ENCODE results near the gene GPR148.
"Not testable (repeated sequence)": the region's sequence is repeated elsewhere in the genome, so short reads cannot be mapped to it uniquely, and the experiment has no call there.

Gene GPR148, protein sequence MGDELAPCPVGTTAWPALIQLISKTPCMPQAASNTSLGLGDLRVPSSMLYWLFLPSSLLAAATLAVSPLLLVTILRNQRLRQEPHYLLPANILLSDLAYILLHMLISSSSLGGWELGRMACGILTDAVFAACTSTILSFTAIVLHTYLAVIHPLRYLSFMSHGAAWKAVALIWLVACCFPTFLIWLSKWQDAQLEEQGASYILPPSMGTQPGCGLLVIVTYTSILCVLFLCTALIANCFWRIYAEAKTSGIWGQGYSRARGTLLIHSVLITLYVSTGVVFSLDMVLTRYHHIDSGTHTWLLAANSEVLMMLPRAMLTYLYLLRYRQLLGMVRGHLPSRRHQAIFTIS

DNA sequence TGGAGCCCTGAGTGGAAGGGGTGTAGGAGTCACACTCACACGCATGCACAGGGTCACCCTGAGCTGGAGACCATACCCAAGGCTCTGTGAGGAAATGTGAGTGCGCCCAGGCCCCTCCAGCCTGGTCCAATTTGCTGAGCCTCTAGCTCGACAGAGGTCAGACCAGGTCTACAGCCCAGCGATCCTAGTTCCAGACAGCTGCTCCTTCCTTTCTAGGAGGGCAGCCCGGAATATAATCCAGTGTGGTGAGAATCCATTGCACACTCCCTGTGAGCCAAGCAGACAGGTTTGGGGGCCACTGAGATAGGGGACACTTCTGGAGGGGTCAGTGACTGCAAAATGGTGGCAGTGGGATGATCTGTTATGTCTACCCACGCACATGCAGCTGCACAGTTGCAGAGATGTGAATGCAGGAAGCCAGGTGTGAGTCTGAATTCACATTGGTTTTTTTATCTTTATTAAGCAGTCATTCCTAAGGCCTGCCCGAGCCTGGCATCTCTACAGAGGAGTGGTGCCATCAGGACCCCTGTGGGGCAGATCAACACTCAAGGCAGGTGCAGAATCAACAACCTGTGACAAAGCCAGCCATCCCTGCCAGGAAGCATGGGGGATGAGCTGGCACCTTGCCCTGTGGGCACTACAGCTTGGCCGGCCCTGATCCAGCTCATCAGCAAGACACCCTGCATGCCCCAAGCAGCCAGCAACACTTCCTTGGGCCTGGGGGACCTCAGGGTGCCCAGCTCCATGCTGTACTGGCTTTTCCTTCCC, at the start of gene GPR148:
Gene GPR148, plus strand, starts transcription at position 522 of the 768 bp plus-strand sequence. Its CDS starts 82 bp downstream, at position 604.
- DNase-seq: no peak

DNA sequence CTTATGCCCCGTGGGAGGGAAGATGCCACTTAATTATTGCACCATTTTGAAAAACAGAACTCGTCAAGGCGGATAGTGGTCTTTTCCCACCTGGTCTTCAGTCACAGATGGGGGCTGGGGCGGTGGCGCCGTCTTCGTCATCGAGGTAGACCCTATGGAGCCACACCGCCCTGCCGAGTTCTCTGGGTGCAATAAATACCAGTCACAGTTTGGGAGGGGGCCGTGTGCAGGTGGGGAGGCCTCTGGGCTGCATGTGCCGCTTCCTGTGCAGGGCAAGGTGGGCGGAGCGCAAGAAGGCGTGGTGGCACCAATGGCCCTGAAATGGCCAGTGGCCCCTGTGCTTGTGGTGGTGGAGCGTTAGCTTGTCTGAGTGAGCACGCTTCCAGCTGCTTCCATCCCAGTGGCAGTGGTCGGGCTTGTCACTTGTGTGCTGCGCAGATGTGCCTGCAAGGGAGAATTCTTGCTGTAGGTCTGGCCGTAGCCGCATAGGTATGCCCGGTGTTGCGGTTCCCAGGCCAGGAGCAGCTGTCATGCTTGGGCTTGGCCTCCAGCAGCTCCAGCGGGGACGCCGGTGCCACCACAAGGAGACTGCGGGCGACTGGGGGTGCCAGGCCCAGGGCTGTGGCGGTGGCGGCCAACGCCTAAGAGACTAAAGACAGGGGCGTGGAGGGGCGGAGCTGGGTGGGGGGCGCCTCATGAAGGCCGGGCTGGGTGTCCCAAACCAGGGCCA, 36.7 kb upstream of the GPR148 start:
- not testable (repeated sequence) for DNase-seq

DNA sequence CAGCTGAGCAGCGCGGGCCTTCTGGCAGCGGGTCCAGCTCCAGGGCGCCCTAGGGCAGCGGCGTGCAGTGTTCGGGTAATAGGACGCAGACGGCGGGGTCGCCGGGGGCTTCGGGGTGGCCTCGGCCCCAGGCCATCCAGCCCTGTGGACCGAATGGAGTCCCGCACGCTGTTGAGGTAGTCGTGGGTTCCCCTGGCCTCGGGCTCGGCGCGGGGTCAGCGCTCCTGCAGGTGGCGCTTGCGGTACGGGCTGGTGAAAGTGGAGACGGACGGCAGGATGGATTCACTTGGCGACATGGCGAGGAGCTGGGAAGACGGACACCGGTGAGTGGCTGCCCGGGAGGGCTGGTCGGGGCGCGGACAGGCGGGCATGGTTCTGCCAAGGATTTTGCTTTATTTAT, 35.4 kb upstream of the GPR148 start:
- not testable (repeated sequence) for DNase-seq

DNA sequence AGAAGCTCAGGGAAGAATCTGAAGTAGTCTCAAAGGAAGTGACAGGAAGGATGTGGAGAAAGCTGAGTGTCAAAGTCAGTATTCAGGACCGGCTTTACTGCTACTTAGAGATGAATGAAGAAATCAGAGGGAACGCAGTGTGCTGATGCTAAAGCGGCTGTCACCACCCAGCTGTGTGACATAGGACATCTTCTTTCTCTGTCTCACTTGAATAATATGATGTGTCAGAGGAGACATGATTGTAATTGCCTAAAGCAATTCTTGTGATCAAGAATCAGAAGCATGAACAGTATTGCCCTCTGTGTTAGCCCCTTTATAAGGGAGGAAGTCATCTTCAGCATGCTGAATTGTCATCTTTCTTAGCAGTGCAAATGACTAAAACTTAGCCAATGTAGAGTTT, 25.6 kb upstream of the GPR148 start:
- not testable (repeated sequence) for DNase-seq

DNA sequence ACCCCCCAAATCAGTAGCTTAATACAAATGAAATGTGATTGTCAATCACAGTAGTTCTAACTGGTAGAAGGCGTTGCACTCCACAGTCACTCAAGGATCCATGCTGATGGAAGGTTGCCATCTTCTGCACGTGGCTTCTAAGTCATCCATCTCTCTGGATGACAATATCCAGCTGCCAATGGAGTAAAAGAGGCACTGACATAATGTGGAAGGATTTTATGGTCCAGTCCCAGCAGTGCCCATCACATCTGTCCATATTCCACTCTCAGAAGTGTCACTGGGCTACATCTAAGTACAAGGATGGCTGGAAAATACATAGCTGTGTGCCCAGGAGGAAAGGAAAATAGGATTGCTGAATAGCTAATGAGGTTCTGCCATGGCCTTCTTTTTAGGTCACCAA, 14.1 kb upstream of the GPR148 start:
- DNase-seq: not testable (repeated sequence)

DNA sequence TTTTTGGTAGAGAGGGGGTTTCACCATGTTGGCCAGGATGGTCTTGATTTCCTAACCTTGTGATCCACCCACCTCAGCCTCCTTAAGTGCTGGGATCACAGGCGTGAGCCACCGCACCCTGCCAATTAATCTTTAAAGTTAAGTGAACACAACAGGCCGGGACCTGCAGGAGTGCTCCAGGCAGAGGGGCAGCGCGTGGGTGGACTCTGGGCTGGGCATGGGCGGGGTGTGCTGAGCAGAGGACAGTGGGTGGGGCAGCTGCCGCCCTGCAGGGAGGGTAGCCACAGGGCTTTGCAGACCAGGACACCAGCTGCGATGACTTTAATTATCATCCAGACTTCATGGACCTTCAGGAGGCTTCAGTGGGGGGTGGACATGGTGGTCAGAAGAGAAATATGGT, 8.8 kb upstream of the GPR148 start:
- DNase-seq: no peak

DNA sequence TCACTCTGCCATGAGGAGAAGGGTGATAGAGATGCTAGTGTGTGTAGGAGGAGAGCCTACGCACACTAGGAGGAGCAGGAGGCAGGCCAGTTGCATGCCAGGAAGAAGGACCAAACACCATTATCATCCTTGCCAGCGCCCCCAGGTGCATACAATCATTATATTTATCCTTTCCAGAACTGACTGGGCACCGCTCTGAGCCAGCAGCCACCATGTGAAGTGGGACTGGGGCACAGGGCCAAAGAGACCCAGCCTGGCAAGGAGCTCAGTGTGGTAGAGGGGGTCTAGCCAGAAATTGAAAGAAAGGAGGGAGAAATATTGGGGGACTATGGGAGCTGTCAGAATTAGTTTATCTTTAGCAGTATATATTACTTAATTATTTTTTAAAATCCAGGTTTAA, 8.3 kb upstream of the GPR148 start:
- no peak for DNase-seq

DNA sequence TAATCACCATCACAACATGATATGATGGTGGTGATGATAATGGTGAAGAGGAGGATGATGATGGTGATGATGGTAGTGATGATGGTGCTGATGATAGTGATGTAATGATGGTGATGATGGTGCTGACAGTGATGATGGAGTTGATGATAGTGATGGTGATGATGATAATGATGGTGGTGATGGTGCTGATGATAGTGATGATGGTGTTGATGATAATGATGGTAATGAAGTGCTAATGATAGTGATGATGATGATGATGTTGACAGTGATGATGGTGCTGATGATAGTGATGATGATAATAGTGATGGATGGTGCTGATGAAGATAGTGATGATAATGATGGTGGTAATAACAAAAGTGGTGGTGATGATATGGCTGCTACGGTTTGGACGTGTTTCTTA, 4.4 kb upstream of the GPR148 start:
- DNase-seq: no peak

DNA sequence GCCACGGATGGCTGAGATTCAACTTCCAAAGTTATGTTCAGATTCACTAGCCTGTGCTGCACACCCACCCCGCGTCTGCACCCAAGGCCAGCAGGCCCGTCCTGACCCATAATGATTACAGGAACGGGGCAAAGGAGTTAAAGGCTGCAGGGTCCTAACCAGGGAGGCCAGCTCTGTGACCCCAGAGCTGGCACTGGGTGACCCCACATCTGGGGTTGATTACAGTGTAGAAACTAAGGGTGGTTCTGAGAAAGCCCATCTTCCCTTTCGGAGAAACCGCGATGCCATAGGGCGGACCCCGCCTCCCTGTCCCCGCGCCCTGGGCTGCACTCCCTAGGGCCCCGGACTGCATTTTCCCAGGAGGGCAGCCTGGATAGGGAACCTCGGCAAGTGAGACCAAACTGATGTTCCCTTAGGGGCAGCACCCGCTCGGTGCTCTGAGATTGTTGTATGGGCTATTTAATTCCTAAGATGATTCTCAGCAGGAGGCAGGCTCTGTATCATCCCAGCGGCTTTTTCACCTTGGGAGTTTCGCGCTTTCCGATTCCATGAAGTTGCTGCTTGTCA, 2.2 kb upstream of the GPR148 start:
- no peak for DNase-seq

DNA sequence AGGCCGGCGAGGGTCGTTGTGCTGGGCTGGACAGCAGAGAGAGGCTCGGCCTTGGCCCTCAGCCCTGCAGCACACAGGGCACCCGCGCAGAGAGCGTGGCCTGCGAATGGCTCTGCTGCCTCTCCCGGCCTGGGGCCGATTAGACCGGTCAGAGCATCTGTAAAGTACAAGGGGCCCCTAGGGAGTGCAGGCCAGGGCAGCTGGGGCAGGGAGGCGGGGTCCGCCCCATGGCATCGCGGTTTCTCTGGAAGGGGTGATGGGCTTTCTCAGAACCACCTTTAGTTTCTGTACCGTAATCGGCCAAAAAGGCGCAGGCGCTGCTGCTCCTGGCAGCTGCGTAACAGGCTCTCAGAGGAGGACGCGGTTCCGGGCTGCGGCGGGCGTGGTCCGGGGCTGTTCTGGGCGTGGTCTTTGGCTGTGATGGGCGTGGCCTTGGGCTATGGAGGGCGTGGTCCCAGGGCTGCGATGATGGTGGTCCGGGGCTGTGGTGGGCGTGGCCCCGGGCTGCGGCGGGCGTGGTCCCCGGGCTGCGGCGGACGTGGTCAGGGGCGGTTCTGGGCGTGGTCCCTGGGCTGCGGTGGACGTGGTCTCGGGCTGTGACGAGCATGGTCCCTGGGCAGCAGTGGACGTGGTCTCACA, 1.5 kb upstream of the GPR148 start:
- no peak for DNase-seq

DNA sequence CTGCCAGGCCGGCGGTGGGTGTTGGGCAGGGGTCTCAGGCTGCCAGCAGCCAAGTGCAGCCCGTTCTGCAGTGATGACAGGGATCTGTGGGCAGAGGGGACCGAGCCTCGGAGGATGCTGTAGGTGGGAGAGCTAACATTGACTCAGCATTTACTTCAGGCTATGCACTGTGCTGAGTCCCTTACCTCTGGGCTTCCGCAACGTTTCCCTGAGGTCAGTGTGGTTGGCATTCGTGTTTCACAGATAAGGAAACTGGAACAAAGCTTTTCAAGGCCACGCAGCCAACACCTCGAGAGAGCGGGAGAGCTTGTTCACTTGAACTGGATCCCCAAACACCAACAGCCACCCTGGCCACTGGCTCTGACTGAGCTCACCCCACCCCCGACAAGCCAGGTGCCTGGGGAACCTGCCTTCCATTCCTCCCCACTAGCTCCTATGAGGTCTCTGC, 839 bp upstream of the GPR148 start:
- no peak for DNase-seq

DNA sequence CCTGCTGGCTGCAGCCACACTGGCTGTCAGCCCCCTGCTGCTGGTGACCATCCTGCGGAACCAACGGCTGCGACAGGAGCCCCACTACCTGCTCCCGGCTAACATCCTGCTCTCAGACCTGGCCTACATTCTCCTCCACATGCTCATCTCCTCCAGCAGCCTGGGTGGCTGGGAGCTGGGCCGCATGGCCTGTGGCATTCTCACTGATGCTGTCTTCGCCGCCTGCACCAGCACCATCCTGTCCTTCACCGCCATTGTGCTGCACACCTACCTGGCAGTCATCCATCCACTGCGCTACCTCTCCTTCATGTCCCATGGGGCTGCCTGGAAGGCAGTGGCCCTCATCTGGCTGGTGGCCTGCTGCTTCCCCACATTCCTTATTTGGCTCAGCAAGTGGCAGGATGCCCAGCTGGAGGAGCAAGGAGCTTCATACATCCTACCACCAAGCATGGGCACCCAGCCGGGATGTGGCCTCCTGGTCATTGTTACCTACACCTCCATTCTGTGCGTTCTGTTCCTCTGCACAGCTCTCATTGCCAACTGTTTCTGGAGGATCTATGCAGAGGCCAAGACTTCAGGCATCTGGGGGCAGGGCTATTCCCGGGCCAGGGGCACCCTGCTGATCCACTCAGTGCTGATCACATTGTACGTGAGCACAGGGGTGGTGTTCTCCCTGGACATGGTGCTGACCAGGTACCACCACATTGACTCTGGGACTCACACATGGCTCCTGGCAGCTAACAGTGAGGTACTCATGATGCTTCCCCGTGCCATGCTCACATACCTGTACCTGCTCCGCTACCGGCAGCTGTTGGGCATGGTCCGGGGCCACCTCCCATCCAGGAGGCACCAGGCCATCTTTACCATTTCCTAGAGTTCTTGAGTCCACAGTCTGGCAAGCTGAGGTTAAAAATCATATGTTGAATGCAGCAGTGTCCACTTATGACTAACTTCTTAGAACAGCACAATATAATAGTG, 741 bp downstream of the GPR148 start:
- DNase-seq: no peak

DNA sequence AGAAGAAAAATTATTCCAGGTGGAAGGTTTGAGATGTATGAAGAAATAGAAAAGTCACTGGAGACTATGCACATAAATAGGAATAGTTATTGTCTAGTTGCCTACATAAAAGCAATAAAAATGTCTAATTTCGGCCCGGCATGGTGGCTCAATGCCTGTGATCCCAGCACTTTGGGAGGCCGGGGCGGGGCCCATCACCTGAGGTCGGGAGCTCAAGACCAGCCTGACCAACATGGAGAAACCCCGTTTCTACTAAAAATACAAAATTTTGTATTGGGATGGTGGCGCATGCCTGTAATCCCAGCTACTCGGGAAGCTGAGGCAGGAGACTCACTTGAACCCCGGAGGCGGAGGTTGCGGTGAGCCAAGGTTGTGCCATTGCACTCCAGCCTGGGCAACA, 3.4 kb downstream of the GPR148 start:
- not testable (repeated sequence) for DNase-seq

DNA sequence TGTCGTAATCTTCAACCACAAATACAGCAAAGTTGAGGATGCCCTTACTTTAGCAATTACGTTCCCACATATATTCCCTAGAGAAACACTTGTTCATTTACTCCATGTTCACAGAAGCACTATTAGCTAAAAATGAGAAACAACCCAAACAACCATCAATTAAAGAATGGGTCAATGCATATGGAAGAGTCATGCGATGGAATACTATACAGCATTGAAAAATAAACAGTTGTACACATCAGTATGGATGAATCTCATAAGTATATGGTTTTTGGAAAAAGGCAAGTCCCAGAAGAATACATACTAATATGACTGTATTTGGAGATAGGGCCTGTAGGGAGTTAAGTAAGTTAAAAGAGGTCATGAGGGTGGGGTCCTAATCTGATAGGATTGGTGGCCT, 6.3 kb downstream of the GPR148 start:
- DNase-seq: no peak

DNA sequence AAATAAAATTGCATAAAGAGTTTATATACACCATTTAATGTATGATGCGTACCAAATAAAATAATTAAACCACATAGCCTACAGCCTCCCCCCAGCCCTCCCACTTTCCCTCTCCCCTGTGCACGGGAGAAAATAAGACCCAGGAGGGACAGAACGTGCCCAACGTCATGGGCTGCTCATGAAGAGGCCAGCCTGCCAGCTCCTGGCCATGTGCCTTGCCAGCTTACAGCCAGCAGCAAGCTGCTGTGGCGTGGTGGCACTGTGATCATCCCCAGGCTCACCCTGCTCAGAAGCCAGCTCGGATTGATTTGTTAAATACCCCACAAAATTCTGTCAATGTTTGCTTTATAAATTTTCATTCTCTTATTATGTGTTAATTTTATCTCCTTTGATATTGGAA, 7.6 kb downstream of the GPR148 start:
- no peak for DNase-seq

DNA sequence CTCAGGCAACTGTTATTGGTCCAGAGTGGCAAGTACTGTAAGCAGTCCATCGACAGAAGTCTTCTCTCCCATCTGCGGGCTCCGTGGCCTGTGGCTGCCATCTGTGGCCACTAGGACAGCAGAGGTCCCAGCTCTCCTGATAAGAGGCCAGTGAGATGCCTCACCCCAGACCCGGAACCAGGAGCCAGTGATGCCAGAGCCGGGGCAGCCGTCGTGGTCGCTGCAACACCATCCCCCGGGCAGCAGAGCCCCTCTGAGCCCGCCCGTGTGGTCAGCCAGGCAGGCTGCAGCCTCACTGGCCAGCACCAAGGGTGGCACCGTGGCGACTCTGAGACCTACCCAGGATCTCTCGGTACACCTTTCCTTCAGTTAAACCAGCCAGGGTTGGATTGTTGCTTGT, 8.7 kb downstream of the GPR148 start:
- DNase-seq: no peak

DNA sequence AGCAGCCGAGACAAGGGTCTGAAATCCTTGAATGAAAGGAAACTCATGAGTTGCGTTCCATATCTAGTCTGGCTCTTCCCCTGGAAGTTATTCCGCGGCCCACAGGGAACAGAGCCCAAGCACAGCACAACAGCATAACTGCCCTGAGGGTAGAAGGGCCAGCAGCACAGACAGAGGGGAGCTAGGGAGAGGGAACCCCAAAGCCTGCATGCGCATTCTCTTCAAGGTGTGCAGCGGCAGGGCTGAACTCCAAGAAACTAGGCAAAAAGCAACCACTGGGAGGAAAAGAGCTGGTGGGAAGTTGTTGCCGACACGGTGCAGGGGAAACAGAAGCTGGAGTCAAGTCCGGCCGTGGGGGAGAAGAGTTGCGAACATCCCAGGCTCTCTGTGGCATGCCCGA, 11.8 kb downstream of the GPR148 start:
- no peak for DNase-seq

DNA sequence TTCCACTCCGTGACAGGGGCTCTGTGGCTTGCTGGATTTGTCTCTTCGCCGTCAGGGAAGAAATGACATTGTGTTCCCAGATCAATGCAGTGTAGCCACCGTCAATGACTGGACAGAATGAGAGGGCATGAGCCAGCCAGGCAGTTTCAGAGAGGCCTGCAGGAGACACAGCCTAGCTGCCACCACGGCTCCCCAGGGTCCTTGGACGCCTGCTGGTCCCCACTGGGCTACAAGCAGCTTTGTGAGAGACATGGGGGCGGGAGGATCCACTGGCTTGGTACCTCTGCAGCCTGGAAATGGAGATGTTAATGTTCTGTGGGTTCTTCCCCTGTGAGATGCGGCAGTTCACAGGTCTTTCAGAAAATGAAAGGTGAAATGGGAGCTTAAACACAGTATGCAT, 14.4 kb downstream of the GPR148 start:
- DNase-seq: no peak

DNA sequence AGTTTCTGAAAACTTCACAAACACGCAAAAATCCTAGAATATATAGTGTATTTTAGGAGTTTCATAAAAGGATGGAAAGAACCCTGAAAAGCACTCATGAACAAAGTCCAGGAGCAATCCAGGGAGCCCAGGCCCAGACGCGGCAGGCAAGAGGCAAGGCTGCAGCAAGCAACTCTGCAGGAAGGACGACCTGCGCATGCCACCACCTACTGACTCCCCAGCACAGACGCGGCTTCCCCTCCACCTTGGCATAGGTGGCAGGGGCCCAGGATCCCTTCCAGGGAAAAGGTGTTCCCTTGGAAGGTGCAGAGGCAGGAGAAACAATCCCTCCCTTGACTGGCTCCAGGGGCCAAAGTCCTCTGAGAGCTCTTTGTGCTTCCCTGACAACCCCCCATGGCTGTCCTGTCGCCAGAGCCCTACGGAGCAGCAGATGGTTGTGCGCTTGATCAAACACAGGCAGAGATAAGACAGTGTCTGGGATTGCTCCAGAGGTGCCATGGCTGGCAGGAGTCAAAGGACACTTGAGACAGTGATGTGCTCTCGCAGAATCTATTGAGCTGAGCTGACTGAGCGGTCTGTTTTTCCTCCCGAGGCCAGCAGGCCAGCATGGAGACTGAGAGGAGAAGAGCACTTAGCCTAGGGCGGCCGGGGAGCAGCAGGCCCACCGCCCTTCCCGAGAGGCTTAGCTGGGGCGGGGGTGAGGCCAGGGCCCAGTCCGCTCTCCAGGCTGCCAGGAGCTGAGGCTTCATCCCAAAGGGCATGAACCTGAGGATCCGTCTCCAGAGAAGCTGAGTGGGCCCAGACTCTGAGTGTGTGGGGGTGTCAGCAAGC, 15.6 kb downstream of the GPR148 start:
- no peak for DNase-seq

DNA sequence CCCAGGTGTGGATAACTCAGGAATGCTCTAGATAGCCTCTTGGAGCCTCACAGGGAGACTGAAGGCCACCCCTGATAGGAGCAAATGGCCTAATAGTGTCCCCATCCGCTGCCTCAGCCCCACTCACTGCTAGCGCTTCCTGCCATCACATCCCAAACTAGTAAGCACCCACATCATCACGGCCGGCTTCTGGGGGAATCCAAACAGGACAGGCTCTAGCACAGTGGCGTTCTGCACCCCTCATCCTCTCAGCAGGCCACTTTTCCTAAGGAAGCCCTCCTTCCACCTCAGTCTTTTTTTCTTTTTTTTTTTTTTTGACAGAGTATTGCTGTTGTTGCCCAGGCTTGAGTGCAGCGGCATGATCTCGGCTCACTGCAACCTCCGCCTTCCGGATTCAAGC, 20.2 kb downstream of the GPR148 start:
- no peak for DNase-seq

DNA sequence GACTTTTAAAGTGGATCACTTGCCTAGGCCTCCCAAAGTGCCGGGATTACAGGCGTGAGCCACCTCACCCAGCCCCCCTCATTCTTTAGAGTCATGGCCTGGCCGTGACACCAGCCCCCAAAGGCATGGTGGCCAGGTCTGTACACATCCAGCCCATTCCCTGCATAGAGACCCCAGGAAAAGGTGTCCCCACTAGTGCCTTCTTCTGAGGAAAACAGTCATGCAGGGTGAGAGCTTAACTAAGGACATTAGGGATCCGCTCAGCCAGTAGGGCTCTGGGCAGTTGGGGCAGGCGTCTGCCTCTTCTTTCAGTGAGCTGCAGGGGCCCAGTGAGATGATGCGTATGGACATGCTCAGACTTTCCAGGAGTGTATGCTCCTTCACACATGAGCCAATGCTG, 20.8 kb downstream of the GPR148 start:
- no peak for DNase-seq

All from SIG-M5 (cell line).